CD4-positive, alpha-beta T cell treated with Interleukin-15 for 4 hours (primary cell): ENCODE measurements around the gene ACIN1.
A peak's percentile ranks its signal among the peaks of the same experiment; 100 is the strongest.

Experiments
- DNase-seq: peaks from one replicate; pipeline ENCODE4 v3.0.0-alpha.2; 2020; ENCODE audit warnings: low spot score

Gene ACIN1

DNA sequence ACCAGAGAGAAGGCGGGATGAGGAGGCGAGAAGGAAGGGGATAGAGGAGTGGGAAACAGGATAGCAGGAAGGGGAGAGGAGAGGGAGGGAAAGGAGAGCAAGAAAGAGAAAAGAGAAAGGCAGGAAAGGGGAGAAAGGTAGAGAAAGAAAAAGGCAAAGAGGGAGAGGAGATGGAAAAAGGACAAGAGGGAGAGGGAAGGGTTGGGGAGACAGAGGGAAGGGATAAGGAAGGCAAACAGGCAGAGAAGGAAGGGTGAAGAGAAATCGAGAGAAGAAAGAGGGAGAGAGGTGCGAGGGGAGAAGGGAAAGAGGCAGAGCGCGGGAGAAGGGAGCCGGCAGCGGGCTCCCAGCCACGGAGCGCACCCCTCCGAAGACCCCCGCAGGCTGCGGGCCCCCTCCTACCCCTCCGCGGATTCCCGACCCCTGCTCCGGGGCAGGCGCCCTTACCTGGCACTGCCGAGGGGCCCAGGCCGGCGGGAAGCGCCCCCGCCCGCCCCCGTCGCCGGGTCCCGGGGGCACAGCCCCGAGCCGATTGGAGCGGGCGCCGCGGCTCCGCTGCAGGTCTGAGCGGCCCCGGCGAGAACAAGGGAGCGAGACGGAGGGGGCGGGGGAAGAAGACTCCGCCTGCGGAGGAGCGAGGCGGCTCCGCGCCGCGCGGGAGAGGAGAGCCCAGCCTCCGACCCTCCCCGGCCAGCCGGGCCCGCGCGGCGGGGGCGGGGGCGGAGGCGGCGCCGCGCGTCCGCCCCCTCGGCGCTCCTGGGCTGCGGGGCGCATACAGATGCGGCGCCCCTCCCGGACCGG, 37.8 kb downstream of the ACIN1 start, which contains the start of gene CDH24:
CDH24 (minus strand) TSS at position 565 of the 801 bp plus-strand sequence. CDS start 1,787 bp downstream, outside the sequence.
- DNase-seq, result peak; percentile 70

GRCh38 chr14:23056145-23056955, 38.6 kb downstream of the ACIN1 start:
- DNase-seq, result peak; percentile 68

GRCh38 chr14:23055621-23056144, 39.3 kb downstream of the ACIN1 start:
- DNase-seq, result no peak

DNA sequence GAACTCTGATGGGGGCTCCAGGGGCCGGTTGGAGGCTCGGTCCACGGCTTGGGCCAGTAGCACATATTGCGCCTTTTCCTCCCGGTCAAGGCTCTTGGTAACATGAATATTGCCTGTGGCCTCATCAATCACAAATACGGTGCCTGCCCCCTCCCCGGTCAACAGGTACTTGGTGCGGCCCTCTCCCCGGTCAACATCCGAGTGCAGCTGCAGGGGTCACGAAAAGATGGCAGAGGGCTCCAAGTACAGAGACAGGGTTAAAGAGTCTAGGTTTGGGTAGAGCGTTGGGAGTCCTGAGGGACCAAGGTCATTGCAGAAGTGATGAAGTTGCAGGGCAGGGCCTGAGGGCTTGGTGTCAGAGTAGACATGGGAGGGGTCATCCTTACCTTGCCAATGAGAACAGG, 39.8 kb downstream of the ACIN1 start:
- DNase-seq, result no peak

DNA sequence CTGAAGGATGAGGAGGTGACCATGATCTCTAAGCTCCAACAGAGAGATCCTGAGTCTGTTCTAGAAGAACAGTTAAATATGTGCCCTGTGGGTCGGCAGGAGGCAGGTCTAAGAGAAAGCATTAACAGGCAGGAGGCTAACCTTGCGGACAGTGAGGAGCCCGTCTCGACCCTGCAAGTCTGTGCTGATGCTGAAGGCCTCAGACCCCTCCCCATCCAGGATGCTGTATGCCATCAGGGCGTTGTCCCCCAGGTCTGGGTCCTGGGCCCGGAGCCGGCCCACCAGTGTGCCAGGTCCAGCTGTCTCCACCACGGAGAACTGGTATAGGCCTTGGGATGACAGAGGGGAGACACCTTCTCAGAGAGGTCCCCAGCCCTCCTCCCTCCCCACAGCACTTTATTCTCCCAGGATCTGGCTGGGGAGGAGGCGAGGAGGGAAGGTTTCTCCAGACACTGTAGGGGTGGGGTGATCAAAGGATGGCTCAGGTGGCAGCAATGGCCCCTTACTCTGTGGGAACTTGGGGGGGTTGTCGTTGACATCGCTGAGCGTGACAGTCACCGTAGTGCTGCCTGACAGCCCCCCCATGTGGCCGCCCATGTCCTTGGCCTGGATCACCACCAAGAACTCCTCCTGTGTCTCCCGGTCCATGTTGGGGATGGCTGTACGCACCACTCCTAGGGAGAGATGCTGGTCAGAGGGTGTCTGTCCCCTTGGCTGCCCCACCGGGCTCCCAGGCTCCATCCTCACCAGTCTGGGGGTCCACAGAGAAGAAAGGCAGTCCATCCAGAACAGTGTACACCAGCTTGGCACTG, 40.7 kb downstream of the ACIN1 start:
- no peak for DNase-seq

DNA sequence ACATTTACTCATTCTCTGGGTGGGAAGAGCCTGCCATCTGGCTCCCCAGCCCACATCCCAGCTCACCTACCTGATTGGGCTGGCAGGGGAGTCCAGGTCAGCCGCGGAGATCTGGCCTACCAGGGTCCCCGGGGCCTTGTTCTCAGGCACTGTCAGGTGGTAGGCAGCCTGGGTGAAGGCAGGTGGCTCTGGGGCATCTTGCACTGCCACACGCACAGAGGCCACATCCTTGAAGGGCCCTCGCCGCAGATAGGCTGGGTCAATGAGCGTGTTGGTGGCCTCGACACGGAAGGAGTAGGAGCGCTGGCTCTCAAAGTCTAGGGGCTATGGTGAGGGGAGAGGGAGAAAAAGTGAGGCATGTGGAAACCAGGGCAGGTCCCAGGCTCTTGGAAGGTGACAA, 41.5 kb downstream of the ACIN1 start:
- DNase-seq, result no peak

- DNase-seq, result no peak
Observed at GRCh38 chr14:23052671-23053070, 42.3 kb downstream of the ACIN1 start.

DNA sequence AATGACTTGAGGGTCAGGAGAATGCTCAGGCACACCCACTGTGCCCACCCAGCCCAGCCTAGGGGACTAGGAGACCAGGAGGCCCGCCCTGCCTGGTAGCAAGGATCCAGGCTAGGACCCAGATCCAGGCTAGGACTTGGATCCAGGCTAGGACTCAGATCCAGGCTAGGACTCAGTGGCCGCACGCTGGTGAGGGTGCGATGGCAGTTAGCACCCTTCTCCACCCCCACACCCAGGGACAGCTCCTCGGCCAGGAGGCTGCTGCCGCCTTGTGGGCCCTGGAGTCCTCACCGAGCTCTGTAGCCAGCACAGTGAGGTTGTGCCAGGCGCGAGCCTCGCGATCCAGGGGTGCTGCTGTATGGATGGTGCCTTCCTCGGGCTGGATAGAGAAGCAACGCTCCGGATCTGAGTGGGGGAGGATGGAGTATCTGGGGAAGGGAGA, 42.7 kb downstream of the ACIN1 start:
- no peak for DNase-seq

DNA sequence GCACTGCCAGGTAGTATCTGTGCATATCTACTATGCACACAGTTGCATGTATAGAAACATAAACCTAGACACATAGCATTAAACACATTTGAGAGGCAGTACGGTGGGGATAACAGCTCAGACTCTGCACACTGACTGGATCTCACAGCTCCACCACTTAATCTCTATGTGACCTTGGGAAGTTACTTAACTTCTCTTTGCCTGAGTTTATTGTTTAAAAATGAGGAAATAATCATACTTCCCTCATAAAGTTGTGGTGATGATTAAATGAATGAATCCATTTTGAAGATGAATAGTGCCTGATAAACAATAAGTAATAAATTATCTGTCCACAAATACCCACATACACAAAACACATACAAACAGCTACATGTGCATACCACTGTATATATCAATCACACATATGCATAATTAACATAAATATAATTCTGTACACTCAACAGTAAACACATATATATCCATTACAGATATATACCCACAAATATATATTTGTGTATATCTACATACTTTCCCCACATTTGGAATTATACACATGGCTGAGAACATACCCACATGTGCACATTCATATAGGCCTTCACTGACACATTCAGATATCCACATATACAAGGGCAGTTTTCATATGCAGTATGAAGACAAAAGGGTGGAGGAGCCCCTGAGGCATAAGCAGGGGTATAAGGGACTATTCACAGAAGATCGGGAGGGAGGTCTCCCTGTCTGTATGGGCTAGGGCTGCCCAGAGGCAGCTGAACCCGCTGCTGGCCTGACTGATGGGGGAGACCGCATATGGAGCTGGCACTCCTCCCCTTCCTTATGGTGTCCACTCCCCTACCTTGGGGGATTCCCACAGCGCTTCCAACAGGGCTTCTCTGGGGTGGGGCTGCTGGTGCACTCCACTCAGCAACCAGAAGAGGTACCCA, 43.5 kb downstream of the ACIN1 start:
- DNase-seq, result no peak

GRCh38 chr14:23049011-23049410, 45.9 kb downstream of the ACIN1 start:
- no peak for DNase-seq

DNA sequence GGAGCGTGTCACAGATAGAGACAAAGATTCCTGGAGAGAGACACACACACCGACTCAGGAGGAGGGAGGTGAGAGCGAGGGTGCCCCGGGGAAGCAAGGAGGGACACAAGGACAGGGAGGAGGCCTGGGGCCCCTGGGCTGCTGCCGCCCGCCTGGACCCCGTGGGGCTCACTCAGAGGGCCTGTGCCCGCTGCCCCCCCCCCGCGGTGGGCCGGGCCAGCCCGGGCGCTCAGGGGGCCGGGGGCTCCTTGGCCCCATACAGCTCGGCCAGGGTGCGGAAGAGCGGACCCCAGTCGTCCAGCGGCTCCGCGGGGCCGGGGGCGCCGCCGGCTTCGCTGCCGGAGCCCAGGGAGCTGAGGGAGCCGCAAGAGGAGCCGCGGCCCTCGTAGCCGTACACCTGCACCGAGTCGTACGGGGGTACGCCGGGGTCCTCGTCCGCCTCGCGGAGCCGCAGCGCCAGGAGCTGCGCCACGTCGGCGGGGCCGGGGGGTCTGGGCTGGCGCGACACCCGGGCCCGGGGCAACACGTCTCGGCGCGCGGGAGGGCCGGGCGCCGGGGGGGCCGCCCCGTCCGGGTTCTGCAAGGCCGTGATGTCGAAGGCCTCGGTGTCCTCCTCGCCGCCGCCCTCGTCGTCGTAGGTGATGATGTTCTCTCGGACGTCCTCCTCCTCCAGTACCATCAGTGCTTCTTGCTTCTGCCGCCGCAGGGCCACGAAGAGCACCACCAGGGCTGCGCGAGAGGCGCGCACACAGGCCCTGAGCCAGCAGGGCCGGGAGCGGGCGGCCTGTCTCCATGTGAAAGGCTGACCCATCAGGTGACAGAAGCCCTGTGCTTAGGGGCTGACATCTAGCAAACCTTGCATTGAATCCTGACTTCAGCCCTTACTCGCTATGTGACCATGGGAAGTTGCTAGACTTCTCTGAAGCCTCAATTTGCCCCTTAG, 46.9 kb downstream of the ACIN1 start:
- no peak for DNase-seq

GRCh38 chr14:23047034-23047634, 47.8 kb downstream of the ACIN1 start:
- no peak for DNase-seq

- DNase-seq, result no peak
Observed at GRCh38 chr14:23045419-23046357, 49.2 kb downstream of the ACIN1 start.

DNA sequence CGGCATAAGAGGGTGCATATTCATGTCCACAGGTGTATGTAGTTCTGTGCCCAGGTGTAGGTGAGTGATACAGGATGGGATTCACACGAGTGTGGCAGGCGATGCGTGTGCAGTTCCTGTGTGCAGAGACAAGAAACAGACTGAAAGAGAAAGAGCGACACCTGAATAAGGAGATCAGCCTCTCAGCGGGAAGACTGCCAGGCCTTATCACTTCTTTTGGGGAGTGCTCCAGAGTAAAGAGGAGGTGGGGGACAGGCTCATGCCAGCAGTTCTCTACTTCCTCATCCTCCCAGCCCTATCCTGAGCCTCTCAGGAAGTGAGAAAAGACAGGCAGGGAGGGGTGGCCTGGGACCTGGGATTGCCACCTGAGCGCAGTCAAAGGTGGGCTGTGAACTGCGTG, 50.1 kb downstream of the ACIN1 start:
- no peak for DNase-seq

DNA sequence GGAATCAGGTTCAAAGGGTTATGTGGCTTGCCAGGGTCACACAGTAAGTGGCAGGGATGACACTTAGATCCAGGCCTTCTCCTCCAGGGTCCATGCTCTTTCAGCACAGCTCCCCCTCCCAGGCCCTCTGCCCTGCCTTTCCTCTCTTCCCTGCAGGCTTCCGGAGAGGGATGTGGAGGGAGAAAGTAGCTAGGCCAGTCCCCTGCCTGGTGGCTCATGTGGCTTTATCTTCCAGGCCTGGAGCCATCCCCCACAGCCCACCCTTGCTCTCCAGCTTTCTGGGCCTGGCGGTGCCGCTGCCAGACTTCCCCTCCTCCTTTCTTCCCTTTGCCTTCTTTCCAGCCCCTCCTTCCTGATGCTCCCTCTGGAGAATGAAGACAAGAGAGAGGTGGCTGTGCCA, 51.2 kb downstream of the ACIN1 start:
- DNase-seq, result no peak

GRCh38 chr14:23043145-23043544, 51.8 kb downstream of the ACIN1 start:
- DNase-seq, result no peak

- no peak for DNase-seq
Observed at GRCh38 chr14:23042162-23042965, 52.6 kb downstream of the ACIN1 start, which contains the start of gene PSMB11. TSS of gene PSMB11 (plus strand) at chr14:23042212. CDS start at chr14:23042226, 14 bp downstream.
